ENCODE results near the gene HDAC7. TPM values are rescaled to one million over a fixed set of nuclear protein-coding genes. Genes with fewer than 3 reads are reported as not detected.

The HDAC7 gene
- total and polyA plus RNA-seq, 4 donors, result 3.5 to 14.7 (median 7.2) TPM

GRCh38 chr12:47734725-47735480 is 84.8 kb downstream of the HDAC7 start (continued):
- TF ChIP-seq CTCF (IDR thresholded peaks at IDR 0.05; ENCODE audit: low read depth, low read length, missing input control), result no peak
- TF ChIP-seq ATF3 (IDR thresholded peaks at IDR 0.05), result no peak
- TF ChIP-seq HNF4A (conservative IDR thresholded peaks at IDR 0.05), result no peak

- H3K9ac ChIP-seq (ENCODE audit: low read depth in 1 of 2, low read length in 2 of 2), result no peak overlapping the region
- H3K4me3 ChIP-seq (ENCODE audit: low read depth in 1 of 3, low read length in 3 of 3), result no peak overlapping the region
- peaks cover 10 to 29% (median 19%) of the 10 kb centered on the region in 4 donors for H3K4me1 ChIP-seq (ENCODE audit: control insufficient read depth in 4 of 4, insufficient read depth in 4 of 4, low read length in 3 of 4)
- H3K27me3 ChIP-seq (ENCODE audit: control insufficient read depth in 4 of 4, insufficient read depth in 4 of 4, low read length in 3 of 4), result no peaks in the 10 kb centered on the region
- no peaks in the 10 kb centered on the region for H3K36me3 ChIP-seq (ENCODE audit: control insufficient read depth in 4 of 4, insufficient read depth in 3 of 4, low read depth in 1 of 4, low read length in 3 of 4)
- H3K9me3 ChIP-seq (ENCODE audit: control insufficient read depth in 4 of 4, low read length in 3 of 4), result no peaks in the 10 kb centered on the region
- 86% methylated on average over 4 of the region's 4 CpGs for WGBS
- TF ChIP-seq TAF1 (conservative IDR thresholded peaks at IDR 0.05), result no peak
- no peak for TF ChIP-seq ZBTB33 (IDR thresholded peaks at IDR 0.05)
- no peak for TF ChIP-seq CTCF (IDR thresholded peaks at IDR 0.05; ENCODE audit: low read depth, low read length, missing input control)
- no peak for TF ChIP-seq EGR1 (IDR thresholded peaks at IDR 0.05; ENCODE audit: low read depth in 2 of 2)
- TF ChIP-seq HNF4A (conservative IDR thresholded peaks at IDR 0.05), result no peak
- TF ChIP-seq FOXA2 (IDR thresholded peaks at IDR 0.05), result no peak
- no peak for TF ChIP-seq RAD21 (IDR thresholded peaks at IDR 0.05)
- TF ChIP-seq MAX (IDR thresholded peaks at IDR 0.05), result no peak
- TF ChIP-seq ATF3 (IDR thresholded peaks at IDR 0.05), result no peak
- no peak for TF ChIP-seq JUND (IDR thresholded peaks at IDR 0.05)
- TF ChIP-seq RXRA (IDR thresholded peaks at IDR 0.05), result no peak
- TF ChIP-seq FOXA1 (IDR thresholded peaks at IDR 0.05), result no peak
- TF ChIP-seq NR2F2 (IDR thresholded peaks at IDR 0.05), result no peak
- H3K27ac ChIP-seq (ENCODE audit: low read depth in 1 of 2, low read length in 2 of 2), result no peak overlapping the region
- DNase-seq (ENCODE audit: low spot score), result no peak
These were observed 86.6 kb downstream of the HDAC7 start for GRCh38 chr12:47733142-47733541.

Other genes starting within 250 kb of the HDAC7 start
- 1 to 10 TPM; 7.9 to 8.1 TPM for gene RPAP3, start 113.9 kb downstream of the HDAC7 start, total RNA-seq
- gene RPAP3, start 113.9 kb downstream of the HDAC7 start, polyA plus RNA-seq, result 1 to 10 TPM; 5.5 to 8.0 TPM
- under 1 TPM in 1 of 2 donors, not detected in 1; 0.25 TPM for gene ENDOU, start 94.4 kb downstream of the HDAC7 start, total RNA-seq
- gene ENDOU, start 94.4 kb downstream of the HDAC7 start, polyA plus RNA-seq, result not detected
- gene RAPGEF3, start 61.0 kb downstream of the HDAC7 start, total RNA-seq, result 1 to 10 TPM; 1.3 to 4.3 TPM
- 1 to 10 TPM; 1.3 to 1.6 TPM for gene RAPGEF3, start 61.0 kb downstream of the HDAC7 start, polyA plus RNA-seq
- 10 to 100 TPM in 1 of 2 donors, 1 to 10 TPM in 1; 6.1 to 15.4 TPM for gene SLC48A1, start 46.7 kb downstream of the HDAC7 start, total RNA-seq
- gene SLC48A1, start 46.7 kb downstream of the HDAC7 start, polyA plus RNA-seq, result 10 to 100 TPM in 1 of 2 donors, 1 to 10 TPM in 1; 8.3 to 10.4 TPM
- gene VDR, start 85.1 kb upstream of the HDAC7 start, total RNA-seq, result under 1 TPM; 0.25 to 0.42 TPM
- gene VDR, start 85.1 kb upstream of the HDAC7 start, polyA plus RNA-seq, result under 1 TPM; 0.28 to 0.47 TPM
- gene TMEM106C, start 143.7 kb upstream of the HDAC7 start, total RNA-seq, result 10 to 100 TPM; 18.8 to 57.8 TPM
- 10 to 100 TPM; 16.2 to 31.5 TPM for gene TMEM106C, start 143.7 kb upstream of the HDAC7 start, polyA plus RNA-seq
- 100 to 1,000 TPM in 1 of 2 donors, not detected in 1; 321 TPM for gene COL2A1, start 184.6 kb upstream of the HDAC7 start, total RNA-seq
- not detected for gene COL2A1, start 184.6 kb upstream of the HDAC7 start, polyA plus RNA-seq

All from liver (tissue), 9 donors.